Panc1 (cell line): ENCODE results near the gene HOXD11. TPM values are rescaled to one million over a fixed set of nuclear protein-coding genes. Genes with fewer than 3 reads are reported as not detected.

ENCODE experiments used
- ATAC-seq: fragments of 200-7000 bp; cut with Tn5 transposase; 2 replicates; pipeline ENCODE4 v1.9.1; 2020; ENCODE audit warnings: mild to moderate bottlenecking, moderate library complexity
- BruUV-seq: library from RNA; stranded (reverse); fragments of 400-500 nt; replicated peaks from 2 replicates; lab custom pipeline; 2021; lab: Mats Ljungman, UMichigan
- CTCF ChIA-PET: fragments of 300-600 bp; sonication (Branson Sonifier 250); formaldehyde crosslinking; loops from one replicate; lab custom pipeline; 2022; ENCODE audit warnings: antibody characterized with exemption; lab: Charles Lee
- POLR2A ChIA-PET: fragments of 300-600 bp; sonication (Branson Sonifier 250); formaldehyde crosslinking; loops from one replicate; lab custom pipeline; 2022; ENCODE audit warnings: antibody characterized with exemption; lab: Charles Lee
- DNase-seq: peaks from one replicate; pipeline ENCODE4 v3.0.0-alpha.2; 2010; ENCODE audit warnings: low read depth, low spot score
- H3K27ac ChIP-seq: 2 replicates; pipeline ENCODE4 v1.5.1; 2011; ENCODE audit warnings: mild to moderate bottlenecking, low read length, inconsistent platforms
- H3K27me3 ChIP-seq: fragments of 200-500 bp; sonication (Bioruptor generic); 2 replicates; pipeline ENCODE4 v1.6.0; 2014; ENCODE audit warnings: low read length, inconsistent platforms; ENCODE audit not compliant: control insufficient read depth, insufficient read depth
- H3K36me3 ChIP-seq: fragments of 200-500 bp; sonication (Bioruptor generic); 2 replicates; pipeline ENCODE4 v1.5.1; 2014; ENCODE audit warnings: inconsistent platforms, mild to moderate bottlenecking, low read length, moderate library complexity; ENCODE audit not compliant: control insufficient read depth, insufficient read depth
- H3K4me1 ChIP-seq: 2 replicates; pipeline ENCODE4 v1.5.1; 2011; ENCODE audit warnings: inconsistent platforms, mild to moderate bottlenecking, low read length, moderate library complexity; ENCODE audit not compliant: control insufficient read depth, insufficient read depth
- H3K4me3 ChIP-seq, 2 experiments: 2 replicates each; pipeline ENCODE4 v1.5.1; 2011 to 2012; ENCODE audit warnings: low read depth in 2 of 2, low read length in 2 of 2, mild to moderate bottlenecking in 2 of 2, inconsistent platforms in 1 of 2, moderate library complexity in 1 of 2
- H3K9me3 ChIP-seq: fragments of 200-500 bp; sonication (Bioruptor generic); 2 replicates; pipeline ENCODE4 v1.5.1; 2014; ENCODE audit warnings: low read depth, mild to moderate bottlenecking, inconsistent platforms, low read length, moderate library complexity; ENCODE audit not compliant: control insufficient read depth, insufficient read depth
- CTCF ChIP-seq: fragments of 450-650 bp; IDR thresholded peaks from 2 replicates; pipeline ENCODE4 v1.5.1; 2017; ENCODE audit warnings: mild to moderate bottlenecking
- POLR2AphosphoS5 ChIP-seq: IDR thresholded peaks from 2 replicates; pipeline ENCODE4 v1.6.1; 2012; ENCODE audit warnings: mild to moderate bottlenecking, low read depth, low read length, moderate library complexity
- REST ChIP-seq, 2 experiments: IDR thresholded peaks; 2 replicates each; pipeline ENCODE4 v1.6.1; 2011 to 2012; ENCODE audit warnings: low read depth in 2 of 2, control low read depth in 1 of 2, low read length in 1 of 2, mild to moderate bottlenecking in 1 of 2, moderate library complexity in 1 of 2; ENCODE audit not compliant: insufficient read depth in 1 of 2
- SIN3A ChIP-seq: IDR thresholded peaks from 2 replicates; pipeline ENCODE4 v1.6.1; 2012; ENCODE audit warnings: low read depth, mild to moderate bottlenecking, low read length, moderate library complexity, borderline replicate concordance; ENCODE audit not compliant: insufficient read depth
- TCF7L2 ChIP-seq: IDR thresholded peaks from 2 replicates; pipeline ENCODE4 v1.6.1; 2011; ENCODE audit warnings: mild to moderate bottlenecking, low read depth, low read length, inconsistent platforms
- in situ Hi-C: cut with HindIII; loops from 2 replicates; pipeline ENCODE4 v1.10.0; 2016; ENCODE audit warnings: low sequenced_read_pairs, low pct_unique_long_range_greater_than_20kb
- intact Hi-C: fragments of 100-400 bp; cut with micrococcal nuclease; formaldehyde crosslinking; loops from one replicate; pipeline ENCODE4 v1.10.0; 2022; ENCODE audit not compliant: unreplicated experiment
- total RNA-seq: library from RNA; stranded (reverse); gene quantifications from one replicate; pipeline ENCODE4 v1.2.1, GENCODE V29; 2021; ENCODE audit not compliant: unreplicated experiment

The HOXD11 gene
- total RNA-seq, 1 experiment from 2014 or later: 0.49 TPM

- ATAC-seq (no peak), DNase-seq (no peak)
- BruUV-seq: no TSS peak
- H3K27ac ChIP-seq: no peak overlapping the region
- no peaks in the 10 kb centered on the region for H3K36me3 ChIP-seq
- H3K4me3 ChIP-seq: no peak overlapping the region
- intact Hi-C loops: no loop called here
- no peaks in the 10 kb centered on the region for H3K9me3 ChIP-seq
- H3K27me3 ChIP-seq: no peaks in the 10 kb centered on the region
- ChIA-PET CTCF (no interaction called here), POLR2A (no interaction called here)
- TF ChIP-seq POLR2AphosphoS5: no peak
- H3K4me1 ChIP-seq: no peaks in the 10 kb centered on the region
- in situ Hi-C loops: no loop called here
Observed at GRCh38 chr2:176148751-176149421, 41.8 kb downstream of the HOXD11 start.

GRCh38 chr2:176149481-176149938, 42.4 kb downstream of the HOXD11 start:
- no peaks in the 10 kb centered on the region for H3K9me3 ChIP-seq
- H3K4me1 ChIP-seq: no peaks in the 10 kb centered on the region
- no peaks in the 10 kb centered on the region for H3K27me3 ChIP-seq
- in situ Hi-C loops: no loop called here
- ATAC-seq (no peak), DNase-seq (no peak)
- no peak overlapping the region for H3K27ac ChIP-seq
- no peak overlapping the region for H3K4me3 ChIP-seq
- CTCF ChIA-PET: no interaction called here
- POLR2A ChIA-PET: no interaction called here
- no TSS peak for BruUV-seq
- intact Hi-C loops: no loop called here
- no peak for TF ChIP-seq TCF7L2
- TF ChIP-seq SIN3A: no peak
- no peak for TF ChIP-seq POLR2AphosphoS5
- no peak for TF ChIP-seq REST (IDR thresholded peaks at IDR 0.05; ENCODE audit: insufficient read depth in 1 of 2, low read depth in 2 of 2, low read length in 1 of 2)
- no peak for TF ChIP-seq CTCF
- no peaks in the 10 kb centered on the region for H3K36me3 ChIP-seq

GRCh38 chr2:176149939-176150583, 43.0 kb downstream of the HOXD11 start:
- ATAC-seq: no peak
- in situ Hi-C loops (no loop called here), intact Hi-C loops (no loop called here)
- Histone ChIP-seq H3K9me3 (no peaks in the 10 kb centered on the region), H3K4me3 (no peak overlapping the region), H3K27me3 (peaks cover 2% of the 10 kb centered on the region; the same call in 1 of the 2 replicates), H3K4me1 (no peaks in the 10 kb centered on the region), H3K27ac (no peak overlapping the region), H3K36me3 (no peaks in the 10 kb centered on the region)
- ChIA-PET CTCF (no interaction called here), POLR2A (no interaction called here)
- DNase-seq: no peak
- TF ChIP-seq TCF7L2: no peak
- no peak for TF ChIP-seq SIN3A
- TF ChIP-seq REST (IDR thresholded peaks at IDR 0.05; ENCODE audit: insufficient read depth in 1 of 2, low read depth in 2 of 2, low read length in 1 of 2): no peak
- TF ChIP-seq CTCF: no peak
- no peak for TF ChIP-seq POLR2AphosphoS5
- BruUV-seq: no TSS peak
